Neural progenitor cell (in vitro differentiated cells): ENCODE data around the gene DNAJC21. TPM values are rescaled to one million over a fixed set of nuclear protein-coding genes. Genes with fewer than 3 reads are reported as not detected.
"Not testable (repeated sequence)": the region's sequence is repeated elsewhere in the genome, so short reads cannot be mapped to it uniquely, and the experiment has no call there.

Experiments
- DNase-seq: peaks from one replicate; pipeline ENCODE4 v3.0.0-alpha.2; 2016; ENCODE audit warnings: low spot score
- H2AFZ ChIP-seq: fragments of 200-600 bp; sonication (generic); replicated peaks from 2 replicates; pipeline ENCODE4 v1.6.1; 2016; ENCODE audit warnings: antibody characterized with exemption
- H3F3A ChIP-seq: fragments of 200-600 bp; sonication (generic); 2 replicates; pipeline ENCODE4 v1.6.1; 2016; ENCODE audit warnings: antibody characterized with exemption, low read depth
- H3K27ac ChIP-seq: fragments of 200-600 bp; sonication (generic); 2 replicates; pipeline ENCODE4 v1.5.1; 2016; ENCODE audit warnings: mild to moderate bottlenecking
- H3K27me3 ChIP-seq: fragments of 200-600 bp; sonication (generic); 2 replicates; pipeline ENCODE4 v1.6.1; 2016; ENCODE audit warnings: mild to moderate bottlenecking, moderate library complexity
- H3K36me3 ChIP-seq: fragments of 200-600 bp; sonication (generic); 2 replicates; pipeline ENCODE4 v1.5.1; 2016
- H3K4me1 ChIP-seq: fragments of 200-600 bp; sonication (generic); 2 replicates; pipeline ENCODE4 v1.6.1; 2016; ENCODE audit warnings: mixed run types
- H3K4me2 ChIP-seq: fragments of 200-600 bp; sonication (generic); 2 replicates; pipeline ENCODE4 v1.6.1; 2016
- H3K4me3 ChIP-seq: fragments of 200-600 bp; sonication (generic); 2 replicates; pipeline ENCODE4 v1.5.1; 2016
- H3K79me2 ChIP-seq: fragments of 200-600 bp; sonication (generic); 2 replicates; pipeline ENCODE4 v1.6.1; 2016; ENCODE audit warnings: low read depth
- H3K9ac ChIP-seq: fragments of 200-600 bp; sonication (generic); 2 replicates; pipeline ENCODE4 v1.6.1; 2016
- H3K9me3 ChIP-seq: fragments of 200-600 bp; sonication (generic); 2 replicates; pipeline ENCODE4 v1.5.1; 2016; ENCODE audit warnings: low read depth
- H4K20me1 ChIP-seq: fragments of 200-600 bp; sonication (generic); 2 replicates; pipeline ENCODE4 v1.6.1; 2016; ENCODE audit warnings: low read depth
- H3K27ac Mint-ChIP-seq: 3 replicates; pipeline ENCODE4 v1.8.0; 2021; ENCODE audit warnings: mixed read lengths
- H3K27me3 Mint-ChIP-seq: 2 replicates; pipeline ENCODE4 v1.8.0; 2022; ENCODE audit warnings: low read depth, mild to moderate bottlenecking, inconsistent platforms, moderate library complexity, mixed read lengths; ENCODE audit not compliant: insufficient read depth
- H3K36me3 Mint-ChIP-seq: 3 replicates; pipeline ENCODE4 v1.8.0; 2021; ENCODE audit warnings: mixed read lengths
- H3K4me1 Mint-ChIP-seq: 3 replicates; pipeline ENCODE4 v1.8.0; 2021; ENCODE audit warnings: mixed read lengths
- H3K4me3 Mint-ChIP-seq: 3 replicates; pipeline ENCODE4 v1.8.0; 2021; ENCODE audit warnings: mild to moderate bottlenecking, moderate library complexity, mixed read lengths
- H3K9me3 Mint-ChIP-seq: 3 replicates; pipeline ENCODE4 v1.8.0; 2020; ENCODE audit warnings: mixed read lengths
- CTCF ChIP-seq: fragments of 200-600 bp; sonication (generic); IDR thresholded peaks from 2 replicates; pipeline ENCODE4 v1.5.1; 2017; ENCODE audit warnings: antibody characterized with exemption, mild to moderate bottlenecking
- EZH2 ChIP-seq: fragments of 200-600 bp; sonication (generic); IDR thresholded peaks from 2 replicates; pipeline ENCODE4 v1.6.1; 2017; ENCODE audit warnings: antibody characterized with exemption, mild to moderate bottlenecking, moderate library complexity
- EZH2phosphoT487 ChIP-seq: fragments of 200-600 bp; sonication (generic); IDR thresholded peaks from 2 replicates; pipeline ENCODE4 v1.6.1; 2017; ENCODE audit warnings: antibody characterized with exemption
- total RNA-seq: library from RNA; depleted of rRNA; stranded (reverse); fragments of >200 nt; gene quantifications from 2 replicates; pipeline ENCODE4 v1.2.3, GENCODE V29; 2015; ENCODE audit warnings: low replicate concordance

The DNAJC21 gene
- total RNA-seq, 1 donor from 2014 or later: 52.8 TPM

GRCh38 chr5:34968258-34968657 is 38.9 kb downstream of the DNAJC21 start:
- Mint-ChIP-seq H3K9me3 (peaks cover 11% of the 10 kb centered on the region), H3K4me1 (no peaks in the 10 kb centered on the region), H3K4me3 (no peak overlapping the region), H3K27ac (no peak overlapping the region), H3K27me3 (no peaks in the 10 kb centered on the region), H3K36me3 (peaks cover 5% of the 10 kb centered on the region)
- Histone ChIP-seq H3F3A (no peaks in the 10 kb centered on the region), H3K27ac (no peak overlapping the region), H3K4me1 (no peaks in the 10 kb centered on the region), H2AFZ (no peak overlapping the region), H3K36me3 (no peaks in the 10 kb centered on the region), H3K9me3 (peaks cover 5% of the 10 kb centered on the region), H3K4me3 (no peak overlapping the region), H4K20me1 (no peaks in the 10 kb centered on the region), H3K79me2 (no peaks in the 10 kb centered on the region), H3K9ac (no peak overlapping the region), H3K27me3 (no peaks in the 10 kb centered on the region), H3K4me2 (no peak overlapping the region)
- DNase-seq: no peak
- TF ChIP-seq CTCF (no peak), EZH2 (no peak), EZH2phosphoT487 (no peak)

- Histone ChIP-seq H3K79me2 (no peaks in the 10 kb centered on the region), H3K27me3 (no peaks in the 10 kb centered on the region), H3K27ac (no peak overlapping the region), H3K9ac (no peak overlapping the region), H3K9me3 (peaks cover 5% of the 10 kb centered on the region), H2AFZ (no peak overlapping the region), H3K4me2 (no peak overlapping the region), H3K4me3 (no peak overlapping the region), H3K36me3 (no peaks in the 10 kb centered on the region), H3F3A (no peaks in the 10 kb centered on the region), H3K4me1 (no peaks in the 10 kb centered on the region), H4K20me1 (no peaks in the 10 kb centered on the region)
- no peak overlapping the region for H3K4me3 Mint-ChIP-seq
- TF ChIP-seq CTCF (no peak), EZH2phosphoT487 (no peak), EZH2 (no peak)
- peaks cover 7% of the 10 kb centered on the region for H3K36me3 Mint-ChIP-seq
- no peak overlapping the region for H3K27ac Mint-ChIP-seq
- DNase-seq: peak; percentile 8
- H3K9me3 Mint-ChIP-seq: peaks cover 8% of the 10 kb centered on the region
- peaks cover under 1% of the 10 kb centered on the region for H3K4me1 Mint-ChIP-seq
- H3K27me3 Mint-ChIP-seq: no peaks in the 10 kb centered on the region
These were observed 41.2 kb downstream of the DNAJC21 start for GRCh38 chr5:34970552-34970951.

GRCh38 chr5:34971655-34972054 is 42.3 kb downstream of the DNAJC21 start:
- H3K4me1 ChIP-seq, H3K27me3 Mint-ChIP-seq, H3K36me3 ChIP-seq, H3K9me3 Mint-ChIP-seq, H3F3A ChIP-seq, H3K4me3 Mint-ChIP-seq, H3K27ac ChIP-seq, H3K4me3 ChIP-seq, DNase-seq, H3K27me3 ChIP-seq, H3K79me2 ChIP-seq, H2AFZ ChIP-seq, H3K4me2 ChIP-seq, H3K27ac Mint-ChIP-seq, H3K36me3 Mint-ChIP-seq, H4K20me1 ChIP-seq, H3K9me3 ChIP-seq, H3K4me1 Mint-ChIP-seq, H3K9ac ChIP-seq: not testable (repeated sequence)

- DNase-seq: peak; percentile 9
- Mint-ChIP-seq H3K9me3 (no peaks in the 10 kb centered on the region), H3K27ac (no peak overlapping the region), H3K27me3 (no peaks in the 10 kb centered on the region), H3K4me3 (no peak overlapping the region), H3K4me1 (peaks cover 8% of the 10 kb centered on the region), H3K36me3 (peaks cover 1% of the 10 kb centered on the region)
- no peaks in the 10 kb centered on the region for H3K27me3 ChIP-seq
- no peaks in the 10 kb centered on the region for H4K20me1 ChIP-seq
- H3K36me3 ChIP-seq: no peaks in the 10 kb centered on the region
- no peaks in the 10 kb centered on the region for H3K9me3 ChIP-seq
- H3K4me3 ChIP-seq: no peak overlapping the region
- no peak overlapping the region for H3K27ac ChIP-seq
- no peak overlapping the region for H2AFZ ChIP-seq
- TF ChIP-seq EZH2phosphoT487 (no peak), CTCF (no peak), EZH2 (no peak)
- H3K79me2 ChIP-seq: no peaks in the 10 kb centered on the region
- H3F3A ChIP-seq: no peaks in the 10 kb centered on the region
- H3K9ac ChIP-seq: no peak overlapping the region
- no peak overlapping the region for H3K4me2 ChIP-seq
- H3K4me1 ChIP-seq: no peaks in the 10 kb centered on the region
These were observed 47.0 kb downstream of the DNAJC21 start for GRCh38 chr5:34976347-34976746.
